Measurements from ENCODE around the gene SPDYE2B. TPM values are rescaled to one million over a fixed set of nuclear protein-coding genes. Genes with fewer than 3 reads are reported as not detected.
A peak's percentile ranks its signal among the peaks of the same experiment; 100 is the strongest.
"Not testable (repeated sequence)": the region's sequence is repeated elsewhere in the genome, so short reads cannot be mapped to it uniquely, and the experiment has no call there.

Gene SPDYE2B
- total RNA-seq, 1 experiment from 2014 or later = not detected

DNA sequence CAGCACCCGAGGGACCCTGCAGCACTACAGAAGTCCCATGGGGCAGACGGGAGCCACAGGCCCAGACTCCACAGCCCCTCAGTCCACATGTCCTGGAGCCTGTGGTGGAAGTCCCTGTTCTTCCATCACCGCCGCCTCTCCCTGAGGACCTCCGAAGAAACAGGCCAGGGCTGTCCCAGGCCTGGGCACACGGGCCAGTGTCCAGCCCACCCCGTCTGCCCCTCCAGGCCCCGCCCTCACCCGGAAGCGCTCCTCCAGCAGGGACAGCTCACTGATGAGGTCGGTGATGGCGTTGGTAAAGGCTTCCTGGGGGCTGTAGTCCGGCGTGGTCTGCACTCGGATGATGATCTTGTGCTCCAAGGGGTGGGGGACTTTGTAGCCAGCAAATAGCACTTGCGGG is 16.7 kb downstream of the SPDYE2B start:
- ATAC-seq; POLR2A ChIA-PET; H3K9me3 Mint-ChIP-seq; H3K36me3 Mint-ChIP-seq; H3K4me3 Mint-ChIP-seq; CTCF ChIA-PET; DNase-seq (ENCODE audit: low spot score); H3K27ac Mint-ChIP-seq; H3K4me1 Mint-ChIP-seq; H3K27me3 Mint-ChIP-seq (ENCODE audit: low read depth): not testable (repeated sequence)

DNA sequence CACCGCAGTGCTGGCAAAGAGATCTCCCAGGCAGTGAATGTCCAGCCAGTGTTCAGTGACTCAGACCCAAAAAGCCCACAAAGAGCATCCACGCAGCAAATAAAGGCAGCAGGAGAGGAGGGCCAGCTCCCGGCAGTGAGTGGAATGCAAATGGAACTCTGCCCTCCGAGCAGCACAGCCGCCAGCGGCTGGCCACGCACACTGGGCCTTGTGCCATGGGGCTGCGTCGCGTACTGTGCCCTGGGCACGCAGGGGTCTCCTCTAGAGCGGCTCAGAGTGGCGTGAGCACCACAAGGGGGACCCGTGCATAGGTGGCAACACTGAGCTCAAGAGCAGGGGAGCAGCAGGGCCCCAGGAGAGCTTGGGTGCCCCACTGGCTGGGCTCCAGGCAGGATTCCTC is 17.4 kb downstream of the SPDYE2B start:
- POLR2A ChIA-PET; ATAC-seq; H3K4me1 Mint-ChIP-seq; H3K4me3 Mint-ChIP-seq; H3K27ac Mint-ChIP-seq; CTCF ChIA-PET; DNase-seq (ENCODE audit: low spot score); H3K36me3 Mint-ChIP-seq; H3K27me3 Mint-ChIP-seq (ENCODE audit: low read depth); H3K9me3 Mint-ChIP-seq: not testable (repeated sequence)

DNA sequence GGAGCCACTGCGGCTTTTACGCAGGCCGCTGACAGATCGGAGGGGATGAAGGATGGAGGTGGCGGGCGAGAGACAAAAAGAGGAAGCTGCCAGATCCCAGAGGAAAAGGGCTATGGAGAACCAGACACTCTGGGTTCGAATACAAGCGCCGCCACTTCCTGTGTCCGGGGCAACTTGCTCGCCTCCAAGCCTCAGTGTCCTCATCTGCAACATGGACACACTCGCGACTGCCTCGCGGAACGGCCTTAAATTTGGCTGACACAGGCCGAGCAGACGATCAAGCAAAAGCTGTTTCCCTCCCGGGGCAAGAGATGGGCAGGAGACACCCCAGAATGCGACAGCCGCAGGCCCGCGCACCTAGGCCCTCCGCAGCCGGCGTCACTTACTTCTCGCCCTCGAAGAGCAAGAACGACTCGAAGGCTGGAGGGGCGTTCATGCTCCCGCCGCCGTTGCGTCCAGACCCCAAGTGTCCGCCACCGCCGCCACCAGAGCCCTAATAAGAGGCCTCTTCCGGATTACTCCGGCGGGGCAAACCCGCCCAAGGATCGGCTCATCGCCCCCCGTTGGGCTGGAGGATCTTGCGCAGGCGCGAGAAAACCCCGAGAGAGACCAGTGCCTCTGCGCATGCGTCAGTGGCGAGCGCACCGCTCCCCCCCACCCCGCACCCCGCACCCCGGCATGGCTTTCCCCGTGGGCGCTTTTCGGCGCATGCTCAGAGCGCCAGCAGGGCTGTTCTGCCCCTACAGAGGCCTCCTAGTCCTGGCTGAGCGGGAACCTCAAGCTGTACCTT is 21.2 kb downstream of the SPDYE2B start, which contains the start of gene POLR2J2:
POLR2J2 (minus strand) TSS at position 498 of the 790 bp plus-strand sequence; CDS start at position 436, 62 bp downstream.
- H3K4me1 Mint-ChIP-seq; H3K36me3 Mint-ChIP-seq; POLR2A ChIA-PET; H3K27ac Mint-ChIP-seq; H3K9me3 Mint-ChIP-seq; H3K27me3 Mint-ChIP-seq (ENCODE audit: low read depth): not testable (repeated sequence)
- CTCF ChIA-PET = interaction anchor here (0.6 kb wide), 1 partner anchor 192 kb away, joined by 5 read pairs; no protein-coding TSS in a partner anchor
- DNase-seq (ENCODE audit: low spot score) (peak; percentile 97), ATAC-seq (peak; percentile 92)
- peak within 1 kb of the TSS; percentile 75 for H3K4me3 Mint-ChIP-seq

DNA sequence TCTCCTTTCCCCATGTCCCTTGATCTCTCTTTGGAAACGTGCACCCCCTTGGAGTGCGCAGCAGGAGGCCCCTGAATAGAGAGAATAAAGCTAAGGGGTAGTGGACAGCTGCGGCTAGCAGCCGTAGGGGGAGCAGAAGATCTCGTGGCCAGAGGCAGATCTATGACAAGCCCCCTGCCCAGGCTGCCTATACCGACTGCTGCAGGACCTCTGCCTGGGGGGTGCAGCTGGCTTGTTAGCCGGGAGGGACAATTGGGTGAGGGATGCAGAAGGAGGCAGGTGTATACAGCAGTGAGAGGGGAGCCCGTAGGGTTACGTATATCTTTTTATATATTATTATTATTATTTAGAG is 21.8 kb downstream of the SPDYE2B start:
- H3K27ac Mint-ChIP-seq; H3K4me1 Mint-ChIP-seq; H3K9me3 Mint-ChIP-seq; H3K36me3 Mint-ChIP-seq; DNase-seq (ENCODE audit: low spot score); POLR2A ChIA-PET; H3K27me3 Mint-ChIP-seq (ENCODE audit: low read depth); H3K4me3 Mint-ChIP-seq: not testable (repeated sequence)
- CTCF ChIA-PET = interaction anchor here (0.6 kb wide), 1 partner anchor 192 kb away, joined by 5 read pairs; no protein-coding TSS in a partner anchor
- peak; percentile 48 for ATAC-seq

DNA sequence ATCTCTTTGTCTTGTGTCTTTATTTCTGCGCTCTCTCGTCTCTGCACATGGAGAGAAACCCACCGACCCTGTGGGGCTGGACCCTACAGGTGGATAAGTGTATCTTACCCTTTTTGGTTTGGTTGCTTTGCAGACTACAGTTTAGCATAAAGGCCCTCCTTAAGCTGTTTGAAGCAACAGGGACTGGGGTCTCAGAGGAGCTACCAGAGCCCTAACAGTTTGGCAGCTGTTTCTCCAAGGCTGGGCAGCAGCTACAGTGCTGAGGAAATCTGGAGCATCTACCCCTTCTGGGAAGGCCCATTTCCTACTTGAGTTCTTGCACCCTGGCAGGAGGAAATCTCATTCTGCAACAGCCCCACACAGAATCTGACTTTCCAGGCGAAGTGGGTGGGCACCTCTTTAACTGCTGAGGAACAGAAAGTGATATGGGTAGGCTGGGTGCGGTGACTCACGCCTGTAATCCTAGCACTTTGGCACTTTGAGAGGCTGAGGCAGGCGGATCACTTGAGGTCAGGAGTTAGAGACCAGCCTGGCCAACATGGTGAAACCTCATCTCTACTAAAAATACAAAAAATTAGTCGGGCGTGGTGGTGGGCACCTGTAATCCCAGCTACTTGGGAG is 23.4 kb downstream of the SPDYE2B start:
- DNase-seq (ENCODE audit: low spot score); POLR2A ChIA-PET; ATAC-seq; H3K4me1 Mint-ChIP-seq; CTCF ChIA-PET; H3K27me3 Mint-ChIP-seq (ENCODE audit: low read depth); H3K9me3 Mint-ChIP-seq; H3K4me3 Mint-ChIP-seq; H3K27ac Mint-ChIP-seq; H3K36me3 Mint-ChIP-seq: not testable (repeated sequence)

DNA sequence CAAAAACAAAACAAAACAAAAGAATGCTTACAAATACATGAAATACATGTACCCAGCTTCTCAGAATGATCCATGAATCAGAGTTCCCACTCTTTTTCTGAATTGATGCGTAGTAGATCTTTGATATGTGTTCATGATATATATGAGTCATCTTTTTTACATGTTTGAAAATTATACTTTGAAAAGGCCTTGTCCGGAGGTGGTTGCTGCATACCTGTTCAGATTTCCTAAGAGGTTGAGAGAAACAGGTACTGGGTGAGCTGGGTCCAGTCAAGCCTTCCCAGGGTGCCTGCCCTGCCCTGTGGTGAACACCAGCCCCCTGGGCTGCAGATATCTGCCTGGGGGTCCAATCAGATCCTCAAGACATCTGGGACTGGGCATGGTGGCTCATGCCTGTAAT is 25.4 kb downstream of the SPDYE2B start:
- POLR2A ChIA-PET; DNase-seq (ENCODE audit: low spot score); H3K27ac Mint-ChIP-seq; H3K4me3 Mint-ChIP-seq; CTCF ChIA-PET; H3K27me3 Mint-ChIP-seq (ENCODE audit: low read depth); H3K4me1 Mint-ChIP-seq; H3K9me3 Mint-ChIP-seq; H3K36me3 Mint-ChIP-seq; ATAC-seq: not testable (repeated sequence)

DNA sequence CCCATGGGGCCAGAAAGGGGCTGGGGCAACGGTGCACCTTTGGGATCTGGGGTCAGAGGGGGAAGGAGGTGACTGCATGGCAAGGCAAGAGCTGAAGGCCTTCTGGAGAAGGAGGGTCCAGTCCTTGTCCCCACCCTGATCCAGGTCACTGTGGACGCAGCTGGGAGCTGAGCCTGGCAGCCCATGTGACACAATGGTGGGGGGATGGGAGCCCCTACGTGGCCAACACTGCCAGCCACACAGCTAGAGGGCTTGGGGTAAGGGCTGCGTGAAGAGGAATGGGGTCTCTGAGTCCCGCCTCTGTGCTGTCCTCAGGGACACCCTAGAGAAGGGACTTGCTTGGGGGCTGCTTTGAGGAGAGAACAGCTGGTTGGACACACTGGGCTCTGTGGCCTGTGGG is 30.7 kb downstream of the SPDYE2B start:
- H3K27me3 Mint-ChIP-seq (ENCODE audit: low read depth); H3K4me3 Mint-ChIP-seq; CTCF ChIA-PET; H3K27ac Mint-ChIP-seq; H3K4me1 Mint-ChIP-seq; POLR2A ChIA-PET; H3K36me3 Mint-ChIP-seq; H3K9me3 Mint-ChIP-seq; DNase-seq (ENCODE audit: low spot score): not testable (repeated sequence)
- ATAC-seq = peak; percentile 43

DNA sequence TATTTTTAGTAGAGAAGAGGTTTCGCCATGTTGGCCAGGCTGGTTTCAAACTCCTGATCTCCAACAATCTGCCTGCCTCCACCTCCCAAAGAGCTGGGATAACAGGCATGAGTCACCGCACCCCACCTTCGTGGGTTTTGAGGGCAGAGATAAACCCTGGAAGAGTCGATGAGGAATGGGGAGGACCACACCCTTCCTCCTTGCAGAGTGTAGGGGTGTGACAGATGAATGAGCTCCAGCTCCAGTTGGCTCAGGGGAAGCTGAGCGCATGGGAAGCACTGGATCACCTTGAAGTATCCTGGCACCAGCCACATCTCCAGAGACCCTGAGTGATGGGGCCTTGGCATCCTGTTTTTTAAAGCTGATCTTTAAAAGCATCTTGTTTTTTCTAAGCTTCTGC is 32.4 kb downstream of the SPDYE2B start:
- ATAC-seq; H3K4me3 Mint-ChIP-seq; H3K27ac Mint-ChIP-seq; H3K27me3 Mint-ChIP-seq (ENCODE audit: low read depth); DNase-seq (ENCODE audit: low spot score); CTCF ChIA-PET; POLR2A ChIA-PET; H3K9me3 Mint-ChIP-seq; H3K36me3 Mint-ChIP-seq; H3K4me1 Mint-ChIP-seq: not testable (repeated sequence)

DNA sequence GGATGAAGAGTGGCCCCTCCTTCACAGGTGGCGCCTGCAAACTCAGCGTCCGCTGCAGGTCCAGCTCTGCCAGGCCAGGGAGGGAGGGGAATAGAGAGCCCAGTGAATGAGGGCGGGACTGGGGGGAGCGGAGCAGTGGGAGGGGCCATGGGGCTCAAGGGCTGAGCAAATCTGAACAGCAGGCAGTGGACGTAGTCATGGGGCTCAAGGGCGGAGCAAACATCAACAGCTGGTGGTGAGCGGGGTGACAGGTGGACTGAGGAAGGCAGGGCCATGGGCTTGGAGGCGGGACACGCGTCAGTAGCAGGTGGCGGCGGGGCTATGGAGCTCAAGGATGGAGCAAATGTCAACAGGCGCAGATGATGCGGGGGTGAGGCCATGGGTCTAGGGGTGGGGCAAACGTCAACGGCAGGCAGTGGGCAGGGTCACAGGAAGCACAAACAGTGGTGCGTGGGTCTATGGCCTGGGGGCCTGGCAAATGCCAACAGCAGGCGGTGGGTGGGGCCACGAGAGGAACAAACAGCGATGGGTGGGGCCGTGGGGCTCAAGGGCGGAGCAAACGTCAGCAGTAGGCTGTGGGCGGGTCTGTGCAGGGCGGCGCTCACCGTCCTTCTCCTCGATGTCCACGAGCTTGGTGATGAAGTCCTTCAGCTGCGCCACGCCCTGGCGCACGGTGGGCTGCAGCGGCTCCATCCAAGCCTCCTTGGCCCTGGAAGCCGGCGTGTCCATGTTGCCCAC is 38.3 kb downstream of the SPDYE2B start:
- CTCF ChIA-PET; H3K9me3 Mint-ChIP-seq; H3K4me3 Mint-ChIP-seq; DNase-seq (ENCODE audit: low spot score); H3K4me1 Mint-ChIP-seq; H3K27ac Mint-ChIP-seq; H3K36me3 Mint-ChIP-seq; POLR2A ChIA-PET: not testable (repeated sequence)
- H3K27me3 Mint-ChIP-seq (ENCODE audit: low read depth) = peaks cover 21% of the 10 kb centered on the region
- ATAC-seq = peak; percentile 90

DNA sequence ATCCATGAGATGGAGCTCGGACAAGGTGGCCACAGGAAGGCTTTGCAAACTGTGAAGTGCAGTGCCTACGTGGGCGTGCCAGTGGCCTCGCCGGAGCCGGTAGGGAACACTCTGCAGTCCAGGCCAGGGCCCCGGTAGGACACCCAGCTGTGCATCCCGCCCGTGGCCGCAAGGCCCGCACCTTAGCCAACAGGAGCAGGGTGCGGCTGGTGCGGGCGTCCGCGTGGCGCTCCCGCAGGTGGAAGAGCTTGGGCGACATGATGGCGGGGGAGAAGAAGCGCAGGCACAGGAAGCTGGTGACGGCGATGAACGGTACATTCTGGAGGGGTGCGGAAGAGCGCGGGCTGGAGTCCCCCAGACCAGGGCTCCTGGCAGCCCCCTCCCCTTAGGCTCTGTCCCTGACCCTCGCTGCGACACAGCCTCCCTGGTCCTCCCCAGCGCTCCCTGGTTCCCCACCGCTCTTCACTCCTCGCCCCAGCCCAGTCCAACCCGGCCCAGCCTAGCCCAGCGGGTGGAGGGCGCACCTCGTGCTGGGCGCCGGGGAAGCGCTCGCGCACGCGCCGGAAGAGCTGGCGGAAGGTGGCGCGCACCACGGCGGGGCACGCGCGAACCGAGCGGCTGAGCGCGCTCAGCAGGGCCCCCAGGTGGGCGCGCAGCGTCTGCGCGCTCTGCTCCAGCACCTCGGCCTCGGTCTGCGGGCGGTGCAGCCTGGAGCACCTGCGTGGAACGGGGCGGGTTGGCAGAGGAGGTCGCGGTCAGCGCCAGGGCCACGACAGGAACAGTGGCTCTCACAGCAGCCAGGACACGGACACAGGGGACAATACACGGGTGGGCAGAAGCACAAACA is 39.5 kb downstream of the SPDYE2B start:
- H3K9me3 Mint-ChIP-seq, H3K4me1 Mint-ChIP-seq: not testable (repeated sequence)
- ATAC-seq = peak; percentile 7

DNA sequence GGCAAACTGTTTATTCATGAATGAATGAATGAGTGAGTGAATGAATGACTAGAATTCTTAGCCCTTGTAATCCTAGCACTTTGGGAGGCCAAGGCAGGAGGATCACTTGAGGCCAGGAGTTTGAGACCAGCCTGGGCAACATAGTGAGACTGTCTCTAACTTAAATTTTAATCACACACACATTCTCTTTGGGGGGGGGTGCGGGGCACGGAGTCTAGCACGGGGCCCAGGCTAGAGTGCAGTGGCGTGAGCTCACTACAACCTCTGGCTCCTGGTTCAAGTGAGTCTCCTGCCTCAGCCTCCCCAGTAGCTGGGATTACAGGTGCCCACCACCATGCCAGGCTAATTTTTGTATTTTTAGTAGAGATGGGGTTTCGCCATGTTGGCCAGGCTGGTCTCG is 40.5 kb downstream of the SPDYE2B start:
- H3K27me3 Mint-ChIP-seq (ENCODE audit: low read depth) = peaks cover 34% of the 10 kb centered on the region
- POLR2A ChIA-PET; H3K27ac Mint-ChIP-seq; DNase-seq (ENCODE audit: low spot score); H3K4me1 Mint-ChIP-seq; H3K36me3 Mint-ChIP-seq; ATAC-seq; H3K9me3 Mint-ChIP-seq; H3K4me3 Mint-ChIP-seq; CTCF ChIA-PET: not testable (repeated sequence)

More for the DNA sequence above, 39.5 kb downstream of the SPDYE2B start:
- H3K36me3 Mint-ChIP-seq; CTCF ChIA-PET; H3K27ac Mint-ChIP-seq; H3K4me3 Mint-ChIP-seq; DNase-seq (ENCODE audit: low spot score); POLR2A ChIA-PET: not testable (repeated sequence)
- H3K27me3 Mint-ChIP-seq (ENCODE audit: low read depth) = peaks cover 30% of the 10 kb centered on the region

DNA sequence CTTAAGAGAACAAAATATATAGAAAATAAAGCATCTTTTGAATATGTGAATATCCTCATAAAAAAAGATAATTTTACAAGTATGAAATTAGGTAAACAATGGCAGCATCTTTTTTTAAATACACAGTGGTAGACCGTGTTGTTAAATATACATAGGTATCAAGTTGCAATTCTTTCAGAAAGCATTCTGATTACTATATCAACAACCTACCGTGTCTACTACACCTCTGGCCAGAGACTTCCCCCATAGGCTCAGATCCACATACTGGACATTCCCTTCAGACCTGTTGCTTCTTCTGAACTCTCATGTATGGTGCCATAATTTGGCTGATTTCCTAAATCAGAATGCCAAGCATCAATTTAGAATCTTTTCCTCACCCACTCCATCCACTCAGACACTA is 43.9 kb downstream of the SPDYE2B start:
- CTCF ChIA-PET; H3K4me1 Mint-ChIP-seq; POLR2A ChIA-PET; H3K36me3 Mint-ChIP-seq; DNase-seq (ENCODE audit: low spot score); H3K9me3 Mint-ChIP-seq; H3K27ac Mint-ChIP-seq; H3K4me3 Mint-ChIP-seq; ATAC-seq: not testable (repeated sequence)
- H3K27me3 Mint-ChIP-seq (ENCODE audit: low read depth) = peaks cover 37% of the 10 kb centered on the region

Data from WTC11 (cell line).